GM23338 (cell line): ENCODE measurements around the gene PTBP3. TPM values are rescaled to one million over a fixed set of nuclear protein-coding genes. Genes with fewer than 3 reads are reported as not detected.

Experiments
- ATAC-seq: fragments of 200-7000 bp; cut with Tn5 transposase; 3 replicates; pipeline ENCODE4 v1.9.1; 2020
- DNase-seq: peaks from one replicate; pipeline ENCODE4 v3.0.0-alpha.2; 2015; ENCODE audit warnings: low spot score
- H2AFZ ChIP-seq: fragments of 200-600 bp; sonication (generic); 2 replicates; pipeline ENCODE4 v1.8.0; 2016; ENCODE audit warnings: antibody characterized with exemption, mild to moderate bottlenecking, moderate library complexity
- H3F3A ChIP-seq: fragments of 200-600 bp; sonication (generic); replicated peaks from 2 replicates; pipeline ENCODE4 v1.8.0; 2017; ENCODE audit warnings: antibody characterized with exemption, mixed run types, low read depth
- H3K27ac ChIP-seq: fragments of 200-600 bp; sonication (generic); 2 replicates; pipeline ENCODE4 v1.6.1; 2016; ENCODE audit warnings: low read depth
- H3K27me3 ChIP-seq: fragments of 200-600 bp; sonication (generic); 2 replicates; pipeline ENCODE4 v1.8.0; 2016; ENCODE audit warnings: mild to moderate bottlenecking, mixed run types, moderate library complexity; ENCODE audit not compliant: insufficient read depth
- H3K36me3 ChIP-seq: fragments of 200-600 bp; sonication (generic); 2 replicates; pipeline ENCODE4 v1.8.0; 2016; ENCODE audit warnings: mild to moderate bottlenecking; ENCODE audit not compliant: insufficient read depth
- H3K4me1 ChIP-seq: fragments of 200-600 bp; sonication (generic); 2 replicates; pipeline ENCODE4 v1.8.0; 2016; ENCODE audit warnings: mild to moderate bottlenecking, moderate library complexity; ENCODE audit not compliant: insufficient read depth
- H3K4me2 ChIP-seq: fragments of 200-600 bp; sonication (generic); 2 replicates; pipeline ENCODE4 v1.7.1; 2017; ENCODE audit warnings: mixed run types
- H3K4me3 ChIP-seq: fragments of 200-600 bp; sonication (generic); 2 replicates; pipeline ENCODE4 v1.6.1; 2016; ENCODE audit warnings: mixed run types
- H3K79me2 ChIP-seq: fragments of 200-600 bp; sonication (generic); replicated peaks from 2 replicates; pipeline ENCODE4 v1.8.0; 2017; ENCODE audit warnings: mild to moderate bottlenecking; ENCODE audit not compliant: insufficient read depth
- H3K9me2 ChIP-seq: fragments of 200-600 bp; sonication (generic); 2 replicates; pipeline ENCODE4 v1.8.0; 2017; ENCODE audit not compliant: insufficient read depth
- H4K20me1 ChIP-seq: fragments of 200-600 bp; sonication (generic); replicated peaks from 2 replicates; pipeline ENCODE4 v1.8.0; 2017; ENCODE audit warnings: mild to moderate bottlenecking; ENCODE audit not compliant: insufficient read depth
- H3K27ac Mint-ChIP-seq: 2 replicates; pipeline ENCODE4 v1.8.0; 2020; ENCODE audit warnings: inconsistent platforms, mild to moderate bottlenecking, moderate library complexity, mixed read lengths
- H3K27me3 Mint-ChIP-seq: 3 replicates; pipeline ENCODE4 v1.8.0; 2022; ENCODE audit warnings: low read depth, mild to moderate bottlenecking, moderate library complexity, mixed read lengths, inconsistent platforms; ENCODE audit not compliant: insufficient read depth, poor library complexity
- H3K36me3 Mint-ChIP-seq: 3 replicates; pipeline ENCODE4 v1.8.0; 2021; ENCODE audit warnings: low read depth, mild to moderate bottlenecking, inconsistent platforms, moderate library complexity, mixed read lengths
- H3K4me1 Mint-ChIP-seq: 3 replicates; pipeline ENCODE4 v1.8.0; 2020; ENCODE audit warnings: mild to moderate bottlenecking, inconsistent platforms, mixed read lengths
- H3K4me3 Mint-ChIP-seq: 3 replicates; pipeline ENCODE4 v1.8.0; 2021; ENCODE audit warnings: moderate library complexity, mild to moderate bottlenecking, inconsistent platforms, mixed read lengths
- H3K9me3 Mint-ChIP-seq: 3 replicates; pipeline ENCODE4 v1.8.0; 2020; ENCODE audit warnings: moderate library complexity, mild to moderate bottlenecking, inconsistent platforms, mixed read lengths
- ETS1 ChIP-seq: IDR thresholded peaks from 2 replicates; pipeline ENCODE4 v1.6.1; 2016; ENCODE audit warnings: antibody characterized with exemption
- EZH2 ChIP-seq: fragments of 200-600 bp; sonication (generic); IDR thresholded peaks from one replicate; pipeline ENCODE4 v1.8.0; 2017; ENCODE audit warnings: antibody characterized with exemption, mild to moderate bottlenecking, low read depth; ENCODE audit not compliant: unreplicated experiment
- EZH2phosphoT487 ChIP-seq: fragments of 200-600 bp; sonication (generic); IDR thresholded peaks from one replicate; pipeline ENCODE4 v1.8.1; 2018; ENCODE audit warnings: antibody characterized with exemption; ENCODE audit not compliant: unreplicated experiment
- JUNB ChIP-seq: IDR thresholded peaks from one replicate; pipeline ENCODE4 v1.6.1; 2016; ENCODE audit warnings: antibody characterized with exemption; ENCODE audit not compliant: unreplicated experiment
- NANOG ChIP-seq: IDR thresholded peaks from 2 replicates; pipeline ENCODE4 v1.6.1; 2016; ENCODE audit warnings: antibody characterized with exemption, borderline replicate concordance
- POLR2AphosphoS5 ChIP-seq: IDR thresholded peaks from 2 replicates; pipeline ENCODE4 v1.6.1; 2016; ENCODE audit warnings: antibody characterized with exemption, low read depth
- STAT1 ChIP-seq: IDR thresholded peaks from one replicate; pipeline ENCODE4 v1.6.1; 2016; ENCODE audit warnings: antibody characterized with exemption; ENCODE audit not compliant: unreplicated experiment
- ZNF331 ChIP-seq: fragments of 250-450 bp; sonication (Bioruptor Pico); IDR thresholded peaks from 2 replicates; pipeline ENCODE4 v1.5.0; 2020; ENCODE audit warnings: low read depth, mild to moderate bottlenecking, moderate library complexity
- polyA plus RNA-seq: library from polyadenylated mRNA; unstranded; fragments of >200 nt; fragmentation: Nextera tagmentation; extraction: Ambion mirVana; gene quantifications from 2 replicates; pipeline ENCODE4 v1.2.1, GENCODE V29; 2016
- total RNA-seq: library from RNA; depleted of rRNA; stranded (reverse); fragments of >200 nt; shearing (Covaris generic); gene quantifications from 2 replicates; pipeline ENCODE4 v1.2.3, GENCODE V29; 2014
- TF ChIP-seq, protein P1 (sequence below): IDR thresholded peaks from one replicate; pipeline ENCODE4 v1.6.1; 2018; ENCODE audit warnings: antibody characterized with exemption; ENCODE audit not compliant: unreplicated experiment
- TF ChIP-seq, protein P2 (sequence below): fragments of 250-450 bp; sonication (Bioruptor Pico); IDR thresholded peaks from 2 replicates; pipeline ENCODE4 v1.5.0; 2020; ENCODE audit warnings: mild to moderate bottlenecking, moderate library complexity

The PTBP3 gene
- total and polyA plus RNA-seq, 2 experiments from 2014 or later = 20.0 to 92.9 TPM

- TF ChIP-seq NANOG (no peak), ZNF331 (CRISPR knock-in tag) (no peak), EZH2 (no peak)
These were observed 129.9 kb downstream of the PTBP3 start (continued) for GRCh38 chr9:112203536-112203935.

GRCh38 chr9:112200711-112201110 lies 132.7 kb downstream of the PTBP3 start:
- Histone ChIP-seq H3K36me3 (no peaks in the 10 kb centered on the region), H3K79me2 (no peaks in the 10 kb centered on the region), H3K27me3 (no peaks in the 10 kb centered on the region), H3K4me3 (no peak overlapping the region), H3K4me2 (no peak overlapping the region), H3F3A (no peaks in the 10 kb centered on the region), H3K4me1 (no peaks in the 10 kb centered on the region), H3K27ac (no peak overlapping the region), H4K20me1 (no peaks in the 10 kb centered on the region), H2AFZ (no peak overlapping the region), H3K9me2 (no peaks in the 10 kb centered on the region)
- DNase-seq = no peak
- H3K4me1 Mint-ChIP-seq = no peaks in the 10 kb centered on the region
- TF ChIP-seq POLR2AphosphoS5 = no peak
- H3K36me3 Mint-ChIP-seq = no peaks in the 10 kb centered on the region
- peaks cover 3% of the 10 kb centered on the region for H3K27me3 Mint-ChIP-seq
- H3K27ac Mint-ChIP-seq = no peak overlapping the region
- no peaks in the 10 kb centered on the region for H3K9me3 Mint-ChIP-seq
- no peak overlapping the region for H3K4me3 Mint-ChIP-seq
- ATAC-seq = no peak

- Histone ChIP-seq H3K27me3 (no peaks in the 10 kb centered on the region), H2AFZ (no peak overlapping the region), H3K79me2 (no peaks in the 10 kb centered on the region), H3K9me2 (no peaks in the 10 kb centered on the region), H3K36me3 (no peaks in the 10 kb centered on the region), H3K4me2 (no peak overlapping the region), H3K4me1 (peaks cover 9% of the 10 kb centered on the region), H3K27ac (no peak overlapping the region), H3F3A (no peaks in the 10 kb centered on the region), H3K4me3 (no peak overlapping the region), H4K20me1 (no peaks in the 10 kb centered on the region)
- H3K4me3 Mint-ChIP-seq = no peak overlapping the region
- no peak overlapping the region for H3K27ac Mint-ChIP-seq
- H3K27me3 Mint-ChIP-seq = peaks cover 5% of the 10 kb centered on the region
- no peak for DNase-seq
- H3K4me1 Mint-ChIP-seq = peaks cover 10% of the 10 kb centered on the region
- H3K9me3 Mint-ChIP-seq = no peaks in the 10 kb centered on the region
- ATAC-seq = no peak
- H3K36me3 Mint-ChIP-seq = no peaks in the 10 kb centered on the region
- TF ChIP-seq, protein P1, sequence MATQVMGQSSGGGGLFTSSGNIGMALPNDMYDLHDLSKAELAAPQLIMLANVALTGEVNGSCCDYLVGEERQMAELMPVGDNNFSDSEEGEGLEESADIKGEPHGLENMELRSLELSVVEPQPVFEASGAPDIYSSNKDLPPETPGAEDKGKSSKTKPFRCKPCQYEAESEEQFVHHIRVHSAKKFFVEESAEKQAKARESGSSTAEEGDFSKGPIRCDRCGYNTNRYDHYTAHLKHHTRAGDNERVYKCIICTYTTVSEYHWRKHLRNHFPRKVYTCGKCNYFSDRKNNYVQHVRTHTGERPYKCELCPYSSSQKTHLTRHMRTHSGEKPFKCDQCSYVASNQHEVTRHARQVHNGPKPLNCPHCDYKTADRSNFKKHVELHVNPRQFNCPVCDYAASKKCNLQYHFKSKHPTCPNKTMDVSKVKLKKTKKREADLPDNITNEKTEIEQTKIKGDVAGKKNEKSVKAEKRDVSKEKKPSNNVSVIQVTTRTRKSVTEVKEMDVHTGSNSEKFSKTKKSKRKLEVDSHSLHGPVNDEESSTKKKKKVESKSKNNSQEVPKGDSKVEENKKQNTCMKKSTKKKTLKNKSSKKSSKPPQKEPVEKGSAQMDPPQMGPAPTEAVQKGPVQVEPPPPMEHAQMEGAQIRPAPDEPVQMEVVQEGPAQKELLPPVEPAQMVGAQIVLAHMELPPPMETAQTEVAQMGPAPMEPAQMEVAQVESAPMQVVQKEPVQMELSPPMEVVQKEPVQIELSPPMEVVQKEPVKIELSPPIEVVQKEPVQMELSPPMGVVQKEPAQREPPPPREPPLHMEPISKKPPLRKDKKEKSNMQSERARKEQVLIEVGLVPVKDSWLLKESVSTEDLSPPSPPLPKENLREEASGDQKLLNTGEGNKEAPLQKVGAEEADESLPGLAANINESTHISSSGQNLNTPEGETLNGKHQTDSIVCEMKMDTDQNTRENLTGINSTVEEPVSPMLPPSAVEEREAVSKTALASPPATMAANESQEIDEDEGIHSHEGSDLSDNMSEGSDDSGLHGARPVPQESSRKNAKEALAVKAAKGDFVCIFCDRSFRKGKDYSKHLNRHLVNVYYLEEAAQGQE = no peak
- TF ChIP-seq, protein P2, sequence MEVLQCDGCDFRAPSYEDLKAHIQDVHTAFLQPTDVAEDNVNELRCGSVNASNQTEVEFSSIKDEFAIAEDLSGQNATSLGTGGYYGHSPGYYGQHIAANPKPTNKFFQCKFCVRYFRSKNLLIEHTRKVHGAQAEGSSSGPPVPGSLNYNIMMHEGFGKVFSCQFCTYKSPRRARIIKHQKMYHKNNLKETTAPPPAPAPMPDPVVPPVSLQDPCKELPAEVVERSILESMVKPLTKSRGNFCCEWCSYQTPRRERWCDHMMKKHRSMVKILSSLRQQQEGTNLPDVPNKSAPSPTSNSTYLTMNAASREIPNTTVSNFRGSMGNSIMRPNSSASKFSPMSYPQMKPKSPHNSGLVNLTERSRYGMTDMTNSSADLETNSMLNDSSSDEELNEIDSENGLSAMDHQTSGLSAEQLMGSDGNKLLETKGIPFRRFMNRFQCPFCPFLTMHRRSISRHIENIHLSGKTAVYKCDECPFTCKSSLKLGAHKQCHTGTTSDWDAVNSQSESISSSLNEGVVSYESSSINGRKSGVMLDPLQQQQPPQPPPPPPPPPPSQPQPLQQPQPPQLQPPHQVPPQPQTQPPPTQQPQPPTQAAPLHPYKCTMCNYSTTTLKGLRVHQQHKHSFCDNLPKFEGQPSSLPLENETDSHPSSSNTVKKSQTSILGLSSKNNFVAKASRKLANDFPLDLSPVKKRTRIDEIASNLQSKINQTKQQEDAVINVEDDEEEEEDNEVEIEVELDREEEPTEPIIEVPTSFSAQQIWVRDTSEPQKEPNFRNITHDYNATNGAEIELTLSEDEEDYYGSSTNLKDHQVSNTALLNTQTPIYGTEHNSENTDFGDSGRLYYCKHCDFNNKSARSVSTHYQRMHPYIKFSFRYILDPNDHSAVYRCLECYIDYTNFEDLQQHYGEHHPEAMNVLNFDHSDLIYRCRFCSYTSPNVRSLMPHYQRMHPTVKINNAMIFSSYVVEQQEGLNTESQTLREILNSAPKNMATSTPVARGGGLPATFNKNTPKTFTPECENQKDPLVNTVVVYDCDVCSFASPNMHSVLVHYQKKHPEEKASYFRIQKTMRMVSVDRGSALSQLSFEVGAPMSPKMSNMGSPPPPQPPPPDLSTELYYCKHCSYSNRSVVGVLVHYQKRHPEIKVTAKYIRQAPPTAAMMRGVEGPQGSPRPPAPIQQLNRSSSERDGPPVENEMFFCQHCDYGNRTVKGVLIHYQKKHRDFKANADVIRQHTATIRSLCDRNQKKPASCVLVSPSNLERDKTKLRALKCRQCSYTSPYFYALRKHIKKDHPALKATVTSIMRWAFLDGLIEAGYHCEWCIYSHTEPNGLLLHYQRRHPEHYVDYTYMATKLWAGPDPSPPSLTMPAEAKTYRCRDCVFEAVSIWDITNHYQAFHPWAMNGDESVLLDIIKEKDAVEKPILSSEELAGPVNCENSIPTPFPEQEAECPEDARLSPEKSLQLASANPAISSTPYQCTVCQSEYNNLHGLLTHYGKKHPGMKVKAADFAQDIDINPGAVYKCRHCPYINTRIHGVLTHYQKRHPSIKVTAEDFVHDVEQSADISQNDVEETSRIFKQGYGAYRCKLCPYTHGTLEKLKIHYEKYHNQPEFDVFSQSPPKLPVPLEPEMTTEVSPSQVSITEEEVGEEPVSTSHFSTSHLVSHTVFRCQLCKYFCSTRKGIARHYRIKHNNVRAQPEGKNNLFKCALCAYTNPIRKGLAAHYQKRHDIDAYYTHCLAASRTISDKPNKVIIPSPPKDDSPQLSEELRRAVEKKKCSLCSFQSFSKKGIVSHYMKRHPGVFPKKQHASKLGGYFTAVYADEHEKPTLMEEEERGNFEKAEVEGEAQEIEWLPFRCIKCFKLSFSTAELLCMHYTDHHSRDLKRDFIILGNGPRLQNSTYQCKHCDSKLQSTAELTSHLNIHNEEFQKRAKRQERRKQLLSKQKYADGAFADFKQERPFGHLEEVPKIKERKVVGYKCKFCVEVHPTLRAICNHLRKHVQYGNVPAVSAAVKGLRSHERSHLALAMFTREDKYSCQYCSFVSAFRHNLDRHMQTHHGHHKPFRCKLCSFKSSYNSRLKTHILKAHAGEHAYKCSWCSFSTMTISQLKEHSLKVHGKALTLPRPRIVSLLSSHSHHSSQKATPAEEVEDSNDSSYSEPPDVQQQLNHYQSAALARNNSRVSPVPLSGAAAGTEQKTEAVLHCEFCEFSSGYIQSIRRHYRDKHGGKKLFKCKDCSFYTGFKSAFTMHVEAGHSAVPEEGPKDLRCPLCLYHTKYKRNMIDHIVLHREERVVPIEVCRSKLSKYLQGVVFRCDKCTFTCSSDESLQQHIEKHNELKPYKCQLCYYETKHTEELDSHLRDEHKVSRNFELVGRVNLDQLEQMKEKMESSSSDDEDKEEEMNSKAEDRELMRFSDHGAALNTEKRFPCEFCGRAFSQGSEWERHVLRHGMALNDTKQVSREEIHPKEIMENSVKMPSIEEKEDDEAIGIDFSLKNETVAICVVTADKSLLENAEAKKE = no peak
- no peak for TF ChIP-seq ZNF331 (CRISPR knock-in tag)
- TF ChIP-seq ETS1 = no peak
- no peak for TF ChIP-seq EZH2
- TF ChIP-seq JUNB = no peak
- no peak for TF ChIP-seq EZH2phosphoT487
- TF ChIP-seq NANOG = no peak
- TF ChIP-seq STAT1 = no peak
These were observed 134.8 kb downstream of the PTBP3 start for GRCh38 chr9:112198646-112199045.
